SK-N-SH (cell line): ENCODE results near the gene RBM33.

Source experiments
- CTCF ChIP-seq: fragments of 200-600 bp; sonication (generic); IDR thresholded peaks from 2 replicates; pipeline ENCODE4 v1.6.1; 2017; ENCODE audit warnings: antibody characterized with exemption, mild to moderate bottlenecking, moderate library complexity
- ELF1 ChIP-seq: IDR thresholded peaks from 2 replicates; pipeline ENCODE4 v1.4.0; 2012
- EZH2phosphoT487 ChIP-seq: fragments of 200-600 bp; sonication (generic); IDR thresholded peaks from 2 replicates; pipeline ENCODE4 v1.6.1; 2017; ENCODE audit warnings: low read depth, mixed run types, mild to moderate bottlenecking, antibody characterized with exemption, moderate library complexity, borderline replicate concordance
- GATA2 ChIP-seq: sonication (generic); formaldehyde crosslinking; IDR thresholded peaks from 2 replicates; pipeline ENCODE4 v1.5.0; 2020; ENCODE audit warnings: mild to moderate bottlenecking, missing genetic modification reagents
- MXI1 ChIP-seq: IDR thresholded peaks from 2 replicates; pipeline ENCODE4 v1.6.1; 2012; ENCODE audit warnings: mild to moderate bottlenecking, low read depth, low read length, improper control_type of control experiment
- NFIC ChIP-seq: IDR thresholded peaks from 2 replicates; pipeline ENCODE4 v1.4.0; 2012; ENCODE audit warnings: borderline replicate concordance
- RAD21 ChIP-seq: IDR thresholded peaks from 2 replicates; pipeline ENCODE4 v1.6.1; 2012; ENCODE audit warnings: mild to moderate bottlenecking, low read length
- REST ChIP-seq: IDR thresholded peaks from 2 replicates; pipeline ENCODE4 v1.6.1; 2012; ENCODE audit warnings: mild to moderate bottlenecking, low read depth, low read length, moderate library complexity
- SIN3A ChIP-seq: IDR thresholded peaks from 2 replicates; pipeline ENCODE4 v1.6.1; 2012; ENCODE audit warnings: low read depth, mild to moderate bottlenecking, low read length, moderate library complexity, borderline replicate concordance
- TAF1 ChIP-seq: IDR thresholded peaks from 2 replicates; pipeline ENCODE4 v1.6.1; 2012; ENCODE audit warnings: low read depth, mild to moderate bottlenecking, low read length, moderate library complexity, borderline replicate concordance
- YY1 ChIP-seq: IDR thresholded peaks from 2 replicates; pipeline ENCODE4 v1.4.0; 2012; ENCODE audit warnings: low read depth, mild to moderate bottlenecking

GRCh38 chr7:155739538-155740143, 95.2 kb downstream of the RBM33 start:
- TF ChIP-seq GATA2 (no peak), CTCF (no peak), NFIC (no peak), ELF1 (no peak), TAF1 (no peak), SIN3A (no peak), YY1 (no peak), MXI1 (no peak), EZH2phosphoT487 (no peak), REST (no peak), RAD21 (no peak)
